ENCODE data around the gene NBEAL2.
A peak's percentile ranks its signal among the peaks of the same experiment; 100 is the strongest.

Gene NBEAL2

GRCh38 chr3:46955157-46955556 lies 24.3 kb upstream of the NBEAL2 start:
- ChIA-PET POLR2A (ENCODE audit: low non-redundant PET) (no interaction called here), CTCF (no interaction called here)
- H3K27ac ChIP-seq: 0 out of 2 replicates have a peak overlapping the region, but pooled peaks have one; percentile 6
- no peak for DNase-seq (ENCODE audit: low spot score)
- TF ChIP-seq CTCF (conservative IDR thresholded peaks at IDR 0.05; ENCODE audit: low read depth): no peak

GRCh38 chr3:46955801-46956259 lies 23.6 kb upstream of the NBEAL2 start:
- H3K27ac ChIP-seq: 0 out of 2 replicates have a peak overlapping the region, but pooled peaks have one; percentile 6
- CTCF ChIA-PET: no interaction called here
- POLR2A ChIA-PET (ENCODE audit: low non-redundant PET): no interaction called here
- no peak for DNase-seq (ENCODE audit: low spot score)
- TF ChIP-seq CTCF (conservative IDR thresholded peaks at IDR 0.05; ENCODE audit: low read depth): no peak

DNA sequence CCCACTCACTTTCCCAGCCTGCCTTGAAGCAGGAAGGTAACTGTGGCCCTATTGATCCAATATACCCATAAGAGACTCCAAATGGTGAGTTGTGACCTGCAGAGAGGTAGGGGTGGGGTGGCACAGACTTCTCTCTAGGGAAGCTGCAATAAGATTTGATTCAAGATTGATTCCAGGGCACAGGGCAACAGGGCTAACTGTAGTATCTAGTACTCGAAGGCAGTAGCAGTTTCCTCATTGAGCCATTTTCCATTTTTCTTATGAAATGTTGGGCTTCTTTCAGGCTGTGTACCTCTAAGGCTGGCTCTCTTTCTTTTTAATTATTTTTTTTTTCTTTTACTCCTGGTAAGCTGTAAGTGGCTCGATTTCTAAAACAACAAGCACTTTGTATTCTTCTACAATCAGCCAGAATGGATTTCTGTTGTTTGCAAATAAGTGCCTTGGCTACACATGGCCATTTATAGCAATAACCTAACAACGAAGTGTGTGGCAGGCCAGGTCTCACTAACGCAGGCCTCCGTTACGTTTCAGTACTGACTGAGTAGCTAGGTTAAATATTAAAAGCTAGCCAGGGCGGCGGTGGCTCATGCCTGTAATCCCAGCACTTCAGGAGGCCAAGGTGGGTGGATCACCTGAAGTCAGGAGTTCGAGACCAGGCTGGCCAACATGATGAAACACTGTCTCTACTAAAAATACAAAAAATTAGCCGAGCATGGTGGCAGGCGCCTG lies 22.2 kb upstream of the NBEAL2 start:
- CTCF ChIA-PET: no interaction called here
- TF ChIP-seq CTCF (conservative IDR thresholded peaks at IDR 0.05; ENCODE audit: low read depth): no peak

GRCh38 chr3:46958467-46959160 lies 20.9 kb upstream of the NBEAL2 start:
- no peak overlapping the region for H3K27ac ChIP-seq
- DNase-seq (ENCODE audit: low spot score): no peak
- ChIA-PET CTCF (no interaction called here), POLR2A (ENCODE audit: low non-redundant PET) (no interaction called here)
- no peak for TF ChIP-seq CTCF (conservative IDR thresholded peaks at IDR 0.05; ENCODE audit: low read depth)

More for the DNA sequence above, 22.2 kb upstream of the NBEAL2 start:
- DNase-seq (ENCODE audit: low spot score): no peak
- H3K27ac ChIP-seq: no peak overlapping the region
- POLR2A ChIA-PET (ENCODE audit: low non-redundant PET): no interaction called here

GRCh38 chr3:46959161-46959511 lies 20.3 kb upstream of the NBEAL2 start:
- ChIA-PET CTCF (no interaction called here), POLR2A (ENCODE audit: low non-redundant PET) (no interaction called here)
- no peak for TF ChIP-seq CTCF (conservative IDR thresholded peaks at IDR 0.05; ENCODE audit: low read depth)
- peak overlapping the region; percentile 59; the same call in 1 of the 2 replicates for H3K27ac ChIP-seq
- DNase-seq (ENCODE audit: low spot score): no peak

DNA sequence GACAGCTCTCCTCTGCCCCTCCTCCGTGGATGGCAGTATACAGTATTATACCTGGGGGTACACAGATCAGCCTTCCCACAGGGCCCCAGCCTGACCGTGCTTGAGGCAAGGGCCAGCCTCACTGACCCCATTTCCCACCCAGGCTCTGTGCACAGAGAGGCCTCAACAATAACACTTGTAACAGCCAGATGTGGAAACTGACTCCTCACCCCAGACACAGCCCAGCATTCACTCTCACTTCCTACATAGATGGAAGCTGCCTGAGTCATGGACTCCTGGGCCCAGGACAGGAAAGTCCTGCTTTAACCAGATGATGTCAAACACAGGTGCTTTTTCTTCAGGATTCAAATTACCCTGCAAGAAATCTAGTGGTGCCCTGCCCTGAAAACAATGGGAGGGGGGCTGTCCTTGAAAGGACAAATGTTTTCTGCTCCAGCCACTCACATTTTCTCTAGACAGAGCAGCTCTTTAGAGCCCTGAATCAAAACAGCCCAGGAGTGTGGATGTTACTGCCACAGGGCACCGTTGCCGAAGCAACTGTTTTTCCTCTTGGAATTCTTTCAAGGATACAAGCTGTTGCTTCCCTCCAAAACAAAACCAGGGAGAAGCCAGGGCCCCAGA lies 19.3 kb upstream of the NBEAL2 start:
- TF ChIP-seq CTCF (conservative IDR thresholded peaks at IDR 0.05; ENCODE audit: low read depth): no peak
- peak overlapping the region; percentile 59 for H3K27ac ChIP-seq
- POLR2A ChIA-PET (ENCODE audit: low non-redundant PET): no interaction called here
- peak; percentile 69 for DNase-seq (ENCODE audit: low spot score)
- CTCF ChIA-PET: interaction anchor here (0.6 kb wide), 1 partner anchor 36 kb away, joined by 4 read pairs; no protein-coding TSS in a partner anchor
